ENCODE measurements around the gene KRT84. TPM values are rescaled to one million over a fixed set of nuclear protein-coding genes. Genes with fewer than 3 reads are reported as not detected.

KRT84 gene
- total and polyA plus RNA-seq, 2 of the 4 experiments (the other 2 are of a cell fraction) = not detected

DNA sequence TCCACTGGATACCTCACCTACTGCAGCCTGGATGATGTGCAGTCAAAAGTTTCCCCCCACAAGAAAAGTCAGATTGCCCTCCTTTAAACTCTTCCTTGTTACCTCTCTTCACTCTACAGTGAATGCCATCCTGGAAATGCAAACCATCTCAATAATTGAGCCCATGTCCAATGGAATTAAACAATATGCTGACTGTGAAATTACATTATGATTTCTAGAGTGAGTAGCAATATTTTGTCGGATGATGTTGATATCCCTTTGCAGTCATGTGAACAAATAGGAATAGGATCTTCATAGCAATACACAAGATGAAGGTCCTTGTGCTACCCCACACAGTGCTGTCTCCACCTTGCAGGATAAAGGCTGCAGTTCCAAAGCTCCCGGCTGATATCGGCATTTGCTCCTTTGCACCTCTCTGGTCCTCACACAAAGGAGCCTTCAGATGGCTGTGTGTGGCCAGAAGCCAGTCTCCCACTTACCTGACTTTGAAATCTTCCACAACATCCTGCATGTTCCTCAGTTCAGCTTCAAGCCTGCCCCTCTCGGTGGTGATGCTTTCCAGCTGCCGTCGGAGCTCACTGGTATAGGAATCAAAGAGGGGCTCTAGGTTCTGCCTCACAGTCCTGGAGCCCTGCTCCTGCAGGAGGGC, 47.2 kb upstream of the KRT84 start:
- Histone ChIP-seq H3K9ac (ENCODE audit: low read depth, low read length) (no peak overlapping the region), H3K4me2 (ENCODE audit: low read depth, low read length) (no peak overlapping the region), H3K79me1 (ENCODE audit: low read depth in 1 of 2, low read length in 2 of 2) (no peaks in the 10 kb centered on the region), H2BK5ac (ENCODE audit: low read depth, low read length, poor library complexity, severe bottlenecking) (no peak overlapping the region), H3K14ac (replicated peaks; ENCODE audit: low read depth, low read length) (no peak overlapping the region), H3K36me3 (ENCODE audit: control insufficient read depth, insufficient read depth, low read length) (no peaks in the 10 kb centered on the region), H2BK120ac (ENCODE audit: low read depth, low read length) (no peak overlapping the region), H2BK15ac (ENCODE audit: low read depth, low read length) (no peak overlapping the region), H2AFZ (replicated peaks; ENCODE audit: low read length, poor library complexity) (no peak overlapping the region), H3K18ac (ENCODE audit: low read depth, low read length) (no peak overlapping the region), H2AK9ac (replicated peaks; ENCODE audit: low read depth, low read length, poor library complexity) (no peak overlapping the region), H3K56ac (ENCODE audit: extremely low read depth, insufficient read depth, low read length) (no peak overlapping the region), H4K91ac (ENCODE audit: insufficient read depth, low read depth, low read length) (no peak overlapping the region), H3K4me1 (ENCODE audit: control insufficient read depth, insufficient read depth, low read length) (no peaks in the 10 kb centered on the region), H3K27ac (ENCODE audit: insufficient read depth, low read length) (no peak overlapping the region), H2BK20ac (ENCODE audit: low read depth, low read length) (no peak overlapping the region), H4K20me1 (ENCODE audit: insufficient read depth, low read length) (no peaks in the 10 kb centered on the region), H4K8ac (ENCODE audit: low read depth in 2 of 2, low read length in 2 of 2) (no peak overlapping the region), H4K5ac (ENCODE audit: low read depth, low read length) (no peak overlapping the region), H3K4ac (ENCODE audit: low read depth, low read length) (no peak overlapping the region), H3K9me3 (ENCODE audit: control insufficient read depth, insufficient read depth, low read length) (no peaks in the 10 kb centered on the region), H2AK5ac (ENCODE audit: low read depth, low read length) (no peak overlapping the region), H3K23ac (ENCODE audit: low read depth, low read length) (no peak overlapping the region), H3K9me1 (ENCODE audit: insufficient read depth, low read length) (no peaks in the 10 kb centered on the region), H3K4me3 (ENCODE audit: insufficient read depth, low read depth, low read length) (no peak overlapping the region), H3K27me3 (ENCODE audit: control insufficient read depth, insufficient read depth, low read length) (peaks cover 38% of the 10 kb centered on the region)
- ChIA-PET POLR2A (ENCODE audit: unreplicated experiment) (no interaction called here), CTCF (no interaction called here)
- dilution Hi-C loops (cut with HindIII; ENCODE audit: low sequenced_read_pairs, unreplicated experiment) = no loop called here
- 83% methylated on average over 2 of the region's 6 CpGs; no CpG with 5 or more reads in 1 of the 2 experiments for WGBS, 2 experiments (ENCODE audit: extremely low coverage in 2 of 2, insufficient read length in 1 of 2)
- DNase-seq (no peak), ATAC-seq (ENCODE audit: low read depth) (no peak)
- TF ChIP-seq, protein P1, sequence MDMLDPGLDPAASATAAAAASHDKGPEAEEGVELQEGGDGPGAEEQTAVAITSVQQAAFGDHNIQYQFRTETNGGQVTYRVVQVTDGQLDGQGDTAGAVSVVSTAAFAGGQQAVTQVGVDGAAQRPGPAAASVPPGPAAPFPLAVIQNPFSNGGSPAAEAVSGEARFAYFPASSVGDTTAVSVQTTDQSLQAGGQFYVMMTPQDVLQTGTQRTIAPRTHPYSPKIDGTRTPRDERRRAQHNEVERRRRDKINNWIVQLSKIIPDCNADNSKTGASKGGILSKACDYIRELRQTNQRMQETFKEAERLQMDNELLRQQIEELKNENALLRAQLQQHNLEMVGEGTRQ (IDR thresholded peaks at IDR 0.05; ENCODE audit: low read depth, low read length) = no peak
- TF ChIP-seq FOS (IDR thresholded peaks at IDR 0.05; ENCODE audit: low read depth, low read length) (no peak), CTCF (conservative IDR thresholded peaks at IDR 0.05; ENCODE audit: low read depth, low read length) (no peak), BHLHE40 (IDR thresholded peaks at IDR 0.05; ENCODE audit: low read depth, low read length) (no peak), POLR2A (IDR thresholded peaks at IDR 0.05; ENCODE audit: low read depth, low read length) (no peak), CHD1 (IDR thresholded peaks at IDR 0.05; ENCODE audit: low read depth, low read length) (no peak), SMC3 (IDR thresholded peaks at IDR 0.05; ENCODE audit: low read depth, low read length) (no peak), RFX5 (IDR thresholded peaks at IDR 0.05; ENCODE audit: low read depth, low read length) (no peak), MAZ (IDR thresholded peaks at IDR 0.05; ENCODE audit: borderline replicate concordance, low read depth, low read length) (no peak), ELK1 (IDR thresholded peaks at IDR 0.05; ENCODE audit: borderline replicate concordance, low read depth, low read length) (no peak), RAD21 (IDR thresholded peaks at IDR 0.05; ENCODE audit: low read length) (no peak), MXI1 (IDR thresholded peaks at IDR 0.05; ENCODE audit: borderline replicate concordance, low read depth, low read length) (no peak), NFE2L2 (IDR thresholded peaks at IDR 0.05; ENCODE audit: low read depth, low read length) (no peak), CEBPB (IDR thresholded peaks at IDR 0.05; ENCODE audit: low read depth, low read length) (no peak), MAFK (IDR thresholded peaks at IDR 0.05; ENCODE audit: low read depth, low read length) (no peak), RCOR1 (IDR thresholded peaks at IDR 0.05; ENCODE audit: insufficient replicate concordance, low read length) (no peak)
- no TSS peak for BruUV-seq (replicated peaks)
- in situ Hi-C loops (cut with MboI; ENCODE audit: low sequenced_read_pairs) = no loop called here
- intact Hi-C loops (cut with micrococcal nuclease) = no loop called here
